ENCODE measurements around the gene RPP30.
"Not testable (repeated sequence)": the region's sequence is repeated elsewhere in the genome, so short reads cannot be mapped to it uniquely, and the experiment has no call there.

Gene RPP30

DNA sequence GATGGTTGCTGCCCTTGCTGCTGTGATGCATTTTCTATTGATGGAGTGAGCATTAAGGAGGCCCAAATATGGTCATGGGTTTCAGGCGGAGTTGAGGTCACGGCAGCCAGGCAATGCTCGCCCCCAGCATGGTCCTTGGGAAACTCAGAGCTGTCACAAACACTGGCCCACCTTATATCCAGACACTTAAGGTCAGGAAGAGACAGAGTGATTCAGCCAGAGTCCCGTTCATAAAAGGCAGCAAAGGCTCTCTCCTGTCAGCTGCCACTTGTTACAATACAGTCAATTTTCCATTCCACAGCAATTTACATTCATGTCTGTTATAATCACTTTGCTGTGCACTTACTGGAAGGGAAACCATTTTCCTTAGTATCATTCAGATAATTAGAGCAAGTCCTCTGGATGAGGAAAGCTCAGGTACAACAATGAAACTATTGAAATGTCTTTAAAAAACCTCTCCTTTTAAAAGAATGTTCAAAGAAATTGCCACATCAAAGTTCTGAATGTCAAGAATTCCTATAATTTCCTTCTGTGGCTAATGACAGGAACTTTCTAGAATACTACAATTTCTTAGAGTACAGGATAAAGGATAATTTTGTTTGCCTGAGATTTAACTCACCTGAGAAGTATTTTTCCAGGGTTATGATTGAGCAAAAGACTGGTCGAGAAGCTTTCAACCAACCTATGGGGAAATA is 64.0 kb downstream of the RPP30 start:
- TF ChIP-seq, protein P1, sequence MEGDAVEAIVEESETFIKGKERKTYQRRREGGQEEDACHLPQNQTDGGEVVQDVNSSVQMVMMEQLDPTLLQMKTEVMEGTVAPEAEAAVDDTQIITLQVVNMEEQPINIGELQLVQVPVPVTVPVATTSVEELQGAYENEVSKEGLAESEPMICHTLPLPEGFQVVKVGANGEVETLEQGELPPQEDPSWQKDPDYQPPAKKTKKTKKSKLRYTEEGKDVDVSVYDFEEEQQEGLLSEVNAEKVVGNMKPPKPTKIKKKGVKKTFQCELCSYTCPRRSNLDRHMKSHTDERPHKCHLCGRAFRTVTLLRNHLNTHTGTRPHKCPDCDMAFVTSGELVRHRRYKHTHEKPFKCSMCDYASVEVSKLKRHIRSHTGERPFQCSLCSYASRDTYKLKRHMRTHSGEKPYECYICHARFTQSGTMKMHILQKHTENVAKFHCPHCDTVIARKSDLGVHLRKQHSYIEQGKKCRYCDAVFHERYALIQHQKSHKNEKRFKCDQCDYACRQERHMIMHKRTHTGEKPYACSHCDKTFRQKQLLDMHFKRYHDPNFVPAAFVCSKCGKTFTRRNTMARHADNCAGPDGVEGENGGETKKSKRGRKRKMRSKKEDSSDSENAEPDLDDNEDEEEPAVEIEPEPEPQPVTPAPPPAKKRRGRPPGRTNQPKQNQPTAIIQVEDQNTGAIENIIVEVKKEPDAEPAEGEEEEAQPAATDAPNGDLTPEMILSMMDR (IDR thresholded peaks at IDR 0.05; ENCODE audit: borderline replicate concordance, control extremely low read depth, extremely low read depth, insufficient read depth, missing control alignments) = no peak
- no peak for DNase-seq (ENCODE audit: low spot score)
- in situ Hi-C loops (cut with MboI; ENCODE audit: low sequenced_read_pairs, unreplicated experiment) = no loop called here

DNA sequence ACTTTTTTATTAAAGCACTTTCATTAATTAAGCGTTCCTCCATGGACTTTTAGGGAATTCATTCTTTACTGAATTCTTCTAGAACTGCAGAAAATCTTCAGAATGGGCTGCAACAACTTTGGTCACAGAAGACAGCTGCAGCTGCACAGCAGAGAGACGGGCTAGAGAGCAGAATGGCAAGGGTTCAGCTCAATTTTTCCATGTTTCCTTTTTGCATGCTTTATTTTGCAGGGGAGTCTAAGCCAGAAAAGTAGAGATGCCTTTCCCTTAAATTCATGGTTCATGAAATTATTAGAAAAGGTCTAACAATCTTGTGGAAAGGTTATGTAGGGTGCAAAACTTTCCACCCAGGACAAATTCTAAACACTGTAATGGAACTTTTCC is 64.5 kb downstream of the RPP30 start:
- TF ChIP-seq, protein P1 (IDR thresholded peaks at IDR 0.05; ENCODE audit: borderline replicate concordance, control extremely low read depth, extremely low read depth, insufficient read depth, missing control alignments) = no peak
- in situ Hi-C loops (cut with MboI; ENCODE audit: low sequenced_read_pairs, unreplicated experiment) = no loop called here
- no peak for DNase-seq (ENCODE audit: low spot score)

DNA sequence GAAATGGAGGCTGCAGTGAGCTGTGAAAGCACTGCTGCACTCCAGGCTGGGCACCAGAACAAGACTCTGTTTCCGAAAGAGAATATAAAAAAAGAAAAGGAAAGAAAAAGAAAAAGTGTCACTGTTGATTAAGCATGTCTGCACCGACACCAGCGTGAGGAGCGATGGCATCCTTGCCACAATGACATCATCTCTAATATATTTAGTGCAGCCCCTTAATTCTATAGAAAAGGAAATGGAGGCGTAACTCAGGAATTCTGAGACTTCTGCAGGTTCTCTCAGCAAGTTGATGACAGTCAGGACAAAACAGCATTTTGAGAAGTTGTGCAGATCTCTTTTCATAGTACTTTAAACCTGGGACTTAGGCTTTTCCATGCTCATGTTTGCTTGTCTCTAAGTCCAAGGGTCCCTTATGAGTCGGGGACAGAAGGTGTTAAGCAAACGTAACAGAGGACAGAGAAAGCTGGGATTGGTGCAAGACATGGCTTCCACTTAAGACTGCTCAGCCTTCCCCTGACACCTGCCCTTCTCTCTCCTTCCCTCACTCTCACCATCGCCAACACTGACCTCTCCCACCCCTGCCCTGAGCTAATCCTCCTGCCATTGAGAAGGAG is 66.0 kb downstream of the RPP30 start:
- TF ChIP-seq, protein P1 (IDR thresholded peaks at IDR 0.05; ENCODE audit: borderline replicate concordance, control extremely low read depth, extremely low read depth, insufficient read depth, missing control alignments) = no peak

DNA sequence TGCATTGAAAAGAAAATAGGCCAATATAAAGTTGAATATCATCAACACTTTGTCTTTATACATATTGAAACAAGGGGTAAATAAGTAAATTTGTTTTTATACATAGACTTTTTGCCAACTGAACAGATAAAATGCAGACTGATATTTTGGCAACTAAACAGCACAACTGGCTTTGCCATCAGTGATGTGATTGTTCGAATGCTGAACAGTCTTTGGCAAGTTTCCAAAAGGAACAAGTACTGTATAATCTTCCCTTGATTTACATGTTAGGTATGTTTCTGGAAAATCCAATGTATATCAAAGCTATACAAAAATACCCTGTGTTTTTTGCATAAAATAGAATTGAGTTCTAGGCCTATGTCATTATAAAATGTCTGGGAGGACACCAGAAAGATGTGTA is 67.3 kb downstream of the RPP30 start:
- in situ Hi-C loops (cut with MboI; ENCODE audit: low sequenced_read_pairs, unreplicated experiment) = no loop called here
- DNase-seq (ENCODE audit: low spot score) = no peak
- TF ChIP-seq, protein P1 (IDR thresholded peaks at IDR 0.05; ENCODE audit: borderline replicate concordance, control extremely low read depth, extremely low read depth, insufficient read depth, missing control alignments) = no peak

More for the DNA sequence above, 66.0 kb downstream of the RPP30 start:
- no peak for DNase-seq (ENCODE audit: low spot score)
- in situ Hi-C loops (cut with MboI; ENCODE audit: low sequenced_read_pairs, unreplicated experiment) = no loop called here

DNA sequence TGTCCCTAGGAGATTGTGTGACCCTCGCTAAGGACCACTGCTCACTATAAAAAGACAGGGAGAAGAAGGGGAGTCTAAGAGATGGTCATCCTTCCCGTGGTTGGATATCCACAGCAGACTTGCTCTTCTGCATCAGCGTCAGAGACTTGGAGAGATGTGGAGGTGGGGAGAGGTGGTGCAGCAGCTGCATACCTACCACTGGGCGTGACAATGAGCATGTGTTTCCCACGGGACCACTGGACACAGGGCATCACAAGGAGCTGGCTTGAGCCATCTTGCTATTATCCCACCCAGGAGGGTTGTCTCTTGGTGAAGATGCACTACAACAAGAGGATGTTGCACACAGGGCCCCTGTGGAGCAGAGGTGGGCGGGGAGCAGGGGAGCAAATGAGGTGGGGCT is 67.9 kb downstream of the RPP30 start:
- TF ChIP-seq, protein P1 (IDR thresholded peaks at IDR 0.05; ENCODE audit: borderline replicate concordance, control extremely low read depth, extremely low read depth, insufficient read depth, missing control alignments) = no peak
- in situ Hi-C loops (cut with MboI; ENCODE audit: low sequenced_read_pairs, unreplicated experiment) = no loop called here
- no peak for DNase-seq (ENCODE audit: low spot score)

DNA sequence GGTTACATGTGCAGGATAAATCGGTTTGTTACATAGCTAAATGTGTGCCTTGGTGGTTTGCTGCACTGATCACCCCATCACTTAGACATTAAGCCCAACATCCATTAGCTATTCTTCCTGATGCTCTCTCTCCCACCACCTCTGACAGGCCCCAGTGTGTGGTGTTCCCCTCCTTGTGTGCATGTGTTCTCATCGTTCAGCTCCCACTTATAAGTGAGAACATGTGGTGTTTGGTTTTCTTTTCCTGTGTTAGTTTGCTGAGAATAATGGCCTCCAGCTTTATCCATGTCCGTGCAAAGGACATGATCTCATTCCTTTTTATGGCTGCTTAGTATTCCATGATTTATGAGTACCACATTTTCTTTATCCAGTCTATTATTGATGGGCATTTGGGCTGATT is 71.2 kb downstream of the RPP30 start:
- in situ Hi-C loops (cut with MboI; ENCODE audit: low sequenced_read_pairs, unreplicated experiment) = not testable (repeated sequence)

DNA sequence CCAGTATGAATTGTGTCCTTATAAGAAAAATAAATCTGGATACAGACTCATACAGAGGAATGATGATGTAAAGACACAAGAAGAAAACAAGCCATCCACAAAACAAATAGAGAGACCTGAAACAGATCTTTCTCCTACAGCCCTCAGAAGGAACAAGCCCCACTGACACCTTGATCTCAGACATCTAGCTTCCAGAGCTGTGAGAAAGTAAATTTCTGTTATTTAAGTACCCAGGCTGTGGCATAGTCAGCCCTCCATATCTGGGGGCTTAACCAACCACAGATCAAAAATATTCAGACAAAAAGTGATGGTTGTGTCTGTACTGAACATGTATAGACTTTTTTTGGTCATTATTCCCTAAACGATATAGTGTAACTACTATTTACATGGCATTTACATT is 73.0 kb downstream of the RPP30 start:
- DNase-seq (ENCODE audit: low spot score) = no peak
- in situ Hi-C loops (cut with MboI; ENCODE audit: low sequenced_read_pairs, unreplicated experiment) = no loop called here
- TF ChIP-seq, protein P1 (IDR thresholded peaks at IDR 0.05; ENCODE audit: borderline replicate concordance, control extremely low read depth, extremely low read depth, insufficient read depth, missing control alignments) = no peak

More for the DNA sequence above, 71.2 kb downstream of the RPP30 start:
- DNase-seq (ENCODE audit: low spot score) = not testable (repeated sequence)

All from GM13976 (cell line).